Measurements from ENCODE around the gene C18orf63.

DNA sequence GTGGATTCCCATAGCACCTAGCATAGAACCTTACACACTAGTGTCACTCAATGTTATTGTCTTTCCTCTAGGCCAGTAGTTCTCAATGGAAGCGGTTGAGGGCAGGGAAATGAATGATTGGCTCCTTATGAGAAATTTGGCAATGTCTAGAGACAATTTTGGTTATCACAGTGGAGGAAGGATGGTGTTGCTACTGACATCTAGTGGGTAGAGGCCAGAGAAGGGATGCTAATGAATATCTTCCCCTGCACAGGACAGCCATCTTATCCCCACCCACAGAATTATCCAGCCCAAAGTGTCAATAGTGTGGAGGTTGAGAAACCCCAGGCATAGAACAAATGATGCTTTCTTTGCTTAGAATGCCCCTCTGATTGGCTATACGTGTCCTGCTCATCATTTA, 15.8 kb downstream of the C18orf63 start:
- TF ChIP-seq EZH2 (IDR thresholded peaks at IDR 0.05; ENCODE audit: borderline replicate concordance, low read depth, low read length, poor library complexity, severe bottlenecking) (no peak), CTCF (conservative IDR thresholded peaks at IDR 0.05; ENCODE audit: low read depth, low read length) (peak; percentile 41; the same call in 1 of the 2 replicates)
